DLD1 (cell line): Measurements from ENCODE around the gene NAT14.

Experiments used
- in situ Hi-C: cut with HindIII; loops from 2 replicates; pipeline ENCODE4 v1.10.0; 2017; ENCODE audit warnings: low sequenced_read_pairs

NAT14 gene

DNA sequence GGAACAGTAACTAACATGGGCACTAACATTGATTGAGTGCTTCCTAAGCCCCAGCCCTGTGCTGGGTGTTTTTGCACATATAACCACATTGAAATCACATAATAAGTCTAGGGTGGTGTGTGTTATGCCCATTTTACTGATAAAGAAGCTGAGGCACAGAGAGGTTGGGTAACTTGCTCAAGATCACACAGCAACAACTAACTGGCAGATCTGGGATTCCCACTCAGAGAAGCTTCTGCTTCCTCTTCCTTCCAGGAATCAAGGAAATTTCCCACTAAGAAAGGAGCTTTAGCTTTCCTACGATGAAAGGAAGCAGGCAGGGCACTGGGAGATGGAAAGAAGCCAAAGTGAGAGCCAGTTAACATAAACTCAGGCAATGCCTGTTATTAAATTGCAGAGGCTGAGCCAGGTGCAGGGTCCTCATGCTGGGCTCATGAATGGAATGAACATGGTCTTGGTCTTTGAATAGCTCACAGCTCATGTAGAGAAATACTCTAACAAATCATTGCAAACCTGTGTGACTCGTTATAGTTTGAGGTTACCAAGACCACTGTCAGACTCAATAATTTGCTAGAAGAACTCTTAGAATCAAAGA, 13.4 kb downstream of the NAT14 start:
- in situ Hi-C loops = no loop called here

DNA sequence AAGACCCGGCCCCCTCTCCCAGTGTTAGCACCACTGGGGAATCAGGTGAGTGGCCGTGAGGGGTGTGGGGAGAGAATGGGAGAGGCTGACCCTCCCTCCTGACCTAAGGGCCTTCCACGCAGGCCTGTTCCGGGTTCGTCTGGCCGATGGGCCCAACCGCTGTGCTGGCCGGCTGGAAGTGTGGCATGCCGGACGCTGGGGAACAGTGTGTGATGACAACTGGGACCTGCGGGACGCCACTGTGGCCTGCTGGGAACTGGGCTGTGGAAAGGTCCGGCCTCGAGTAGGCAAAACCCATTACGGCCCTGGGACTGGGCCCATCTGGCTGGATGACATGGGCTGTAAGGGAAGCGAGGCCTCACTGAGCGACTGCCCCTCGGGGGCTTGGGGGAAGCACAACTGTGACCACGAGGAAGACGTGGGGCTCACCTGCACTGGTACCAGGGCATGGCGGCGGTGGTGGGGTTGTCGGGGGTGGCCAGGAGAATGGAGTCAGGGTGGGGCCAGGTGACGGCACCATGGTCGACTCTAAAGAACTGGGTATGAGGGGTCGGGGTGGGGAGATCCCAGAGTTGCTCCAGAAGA, 15.5 kb downstream of the NAT14 start:
- in situ Hi-C loops = no loop called here

DNA sequence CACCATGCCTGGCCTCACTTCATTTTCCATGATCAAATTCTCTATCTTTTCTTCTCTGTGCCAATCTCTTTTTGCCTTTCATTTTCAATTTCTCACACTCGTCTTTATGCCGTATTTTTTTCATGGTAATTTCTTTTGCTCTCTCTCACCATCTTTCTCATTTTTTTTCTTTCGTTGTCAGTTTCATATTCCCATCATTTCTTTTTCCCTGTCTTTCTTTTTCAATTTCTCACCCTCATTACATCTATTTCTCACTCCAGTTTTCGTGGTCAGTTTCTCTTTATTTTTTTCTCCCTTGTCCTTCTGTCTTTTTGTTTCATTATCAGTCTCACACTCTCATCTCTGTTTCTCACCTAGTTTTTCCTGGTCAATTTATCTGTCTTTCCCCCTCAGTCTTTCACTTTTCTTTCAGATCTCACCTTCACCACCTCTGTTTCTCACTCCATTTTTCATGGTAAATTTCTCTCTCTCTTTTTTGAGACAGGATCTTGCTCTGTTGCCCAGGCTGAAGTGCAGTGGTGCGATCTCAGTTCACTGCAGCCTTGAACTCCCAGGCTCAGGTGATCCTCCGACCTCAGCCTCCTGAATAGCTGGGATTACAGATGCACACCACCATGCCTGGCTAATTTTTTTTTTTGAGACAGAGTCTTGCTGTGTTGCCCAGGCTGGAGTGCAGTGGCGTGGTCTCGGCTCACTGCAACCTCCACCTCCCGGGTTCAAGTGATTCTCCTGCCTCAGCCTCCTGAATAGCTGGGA, 17.4 kb downstream of the NAT14 start:
- in situ Hi-C loops = no loop called here

DNA sequence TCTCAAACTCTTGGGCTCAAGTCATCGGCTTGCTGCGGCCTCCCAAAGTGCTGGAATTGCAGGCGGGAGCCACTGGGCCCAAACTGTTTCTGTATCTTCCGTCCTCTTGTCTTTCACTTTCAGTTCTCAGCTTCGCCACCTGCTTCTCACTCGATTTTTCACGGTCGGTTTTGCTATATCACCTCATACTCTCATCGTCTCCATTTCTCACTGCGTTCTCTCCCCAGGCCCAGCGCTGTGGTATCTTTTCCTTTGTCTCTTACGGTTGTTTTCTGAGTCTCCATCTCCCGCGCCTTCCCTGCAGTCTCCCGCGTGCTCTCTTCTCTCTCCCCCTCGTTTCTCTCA, 18.1 kb downstream of the NAT14 start:
- in situ Hi-C loops = no loop called here

DNA sequence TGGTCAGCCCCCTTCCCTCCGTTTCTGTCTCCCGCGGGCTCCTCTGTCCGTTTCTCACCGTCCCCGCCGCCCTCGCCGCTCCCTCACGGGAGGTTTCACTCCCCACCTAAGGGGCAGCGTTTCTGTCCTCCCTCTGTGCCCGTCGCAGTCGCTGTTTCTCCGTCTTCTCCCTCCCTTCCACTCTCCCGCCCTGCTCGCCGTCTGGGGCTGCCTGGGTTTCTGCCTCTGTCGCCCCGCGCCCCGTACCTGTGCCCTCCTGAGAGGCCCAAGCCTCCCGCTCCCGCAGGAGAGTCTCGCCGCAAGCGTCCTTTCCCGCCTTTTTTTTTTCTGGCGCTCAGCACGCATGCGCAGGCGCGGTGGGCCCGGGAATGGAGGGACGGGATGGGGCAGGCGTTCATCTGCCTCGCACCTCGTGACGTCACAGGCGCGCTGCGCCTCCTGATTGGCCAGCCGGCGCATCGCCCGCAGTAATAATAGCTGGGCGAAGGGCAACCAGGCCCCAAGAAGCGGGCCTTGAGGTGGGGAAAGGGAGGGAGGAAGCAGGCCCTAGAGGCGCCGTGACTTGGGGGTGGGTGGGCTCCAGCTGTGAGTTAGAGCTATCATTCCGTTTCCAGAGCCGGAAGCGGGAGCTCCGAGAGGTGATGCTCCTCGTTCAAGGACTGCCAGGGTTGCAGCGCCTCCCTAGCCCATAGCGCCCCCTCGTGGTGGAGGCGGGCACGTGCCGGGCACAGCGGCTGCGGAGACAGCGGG, 18.7 kb downstream of the NAT14 start:
- in situ Hi-C loops = no loop called here

DNA sequence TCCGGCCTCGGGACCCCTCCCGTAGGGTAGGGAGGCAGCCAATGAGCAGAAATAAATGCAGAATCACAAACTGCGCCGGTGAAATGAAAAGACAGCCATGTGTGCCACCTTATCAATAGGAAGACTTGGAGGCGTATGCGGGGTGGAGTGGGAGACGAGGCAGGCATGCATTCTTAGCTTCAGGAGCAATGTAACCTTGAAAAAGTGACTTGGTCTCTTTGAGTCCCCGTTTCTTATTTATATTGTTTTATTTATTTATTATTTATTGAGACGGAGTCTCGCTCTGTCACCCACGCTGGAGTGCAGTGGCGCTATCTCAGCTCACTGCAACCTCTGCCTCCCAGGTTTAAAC, 19.2 kb downstream of the NAT14 start:
- in situ Hi-C loops = no loop called here

DNA sequence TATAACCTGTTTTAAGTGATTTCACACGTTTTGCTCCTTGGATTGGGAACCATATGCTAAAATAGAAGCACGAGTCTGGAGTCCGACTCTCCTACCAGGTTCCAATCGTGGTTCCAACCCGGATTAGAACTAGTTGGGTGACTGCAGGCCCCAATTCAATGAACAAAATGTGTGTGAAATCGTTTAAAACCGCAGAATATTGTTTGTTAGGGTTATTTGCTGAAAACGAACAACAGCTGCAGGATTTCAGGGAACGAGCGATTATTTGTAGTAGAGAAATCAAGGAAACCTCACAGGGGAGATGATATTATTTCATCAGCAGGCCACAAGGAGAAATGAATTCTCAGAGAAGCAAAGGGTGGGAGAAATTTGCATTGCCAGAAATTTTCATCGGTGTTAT, 20.0 kb downstream of the NAT14 start:
- in situ Hi-C loops = no loop called here

DNA sequence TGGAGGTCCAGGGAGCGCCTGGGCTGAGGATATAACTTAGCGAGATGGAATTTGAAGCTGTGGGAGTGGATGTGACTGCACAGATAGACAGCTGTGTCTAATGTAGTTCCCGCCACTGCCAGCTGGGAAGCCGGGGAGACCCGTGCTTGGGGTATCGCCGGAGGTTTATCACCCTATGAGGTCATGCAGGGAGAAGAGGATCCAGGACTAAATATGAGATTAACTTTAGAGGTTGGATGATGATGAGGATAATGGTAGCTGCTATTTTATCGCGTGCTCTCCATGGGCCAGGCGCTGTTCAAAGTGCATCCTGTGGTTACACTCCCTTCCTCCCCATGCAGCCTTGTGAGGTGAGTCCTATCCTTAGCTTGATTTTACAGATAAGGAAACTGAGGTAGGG, 23.1 kb downstream of the NAT14 start:
- in situ Hi-C loops = no loop called here

DNA sequence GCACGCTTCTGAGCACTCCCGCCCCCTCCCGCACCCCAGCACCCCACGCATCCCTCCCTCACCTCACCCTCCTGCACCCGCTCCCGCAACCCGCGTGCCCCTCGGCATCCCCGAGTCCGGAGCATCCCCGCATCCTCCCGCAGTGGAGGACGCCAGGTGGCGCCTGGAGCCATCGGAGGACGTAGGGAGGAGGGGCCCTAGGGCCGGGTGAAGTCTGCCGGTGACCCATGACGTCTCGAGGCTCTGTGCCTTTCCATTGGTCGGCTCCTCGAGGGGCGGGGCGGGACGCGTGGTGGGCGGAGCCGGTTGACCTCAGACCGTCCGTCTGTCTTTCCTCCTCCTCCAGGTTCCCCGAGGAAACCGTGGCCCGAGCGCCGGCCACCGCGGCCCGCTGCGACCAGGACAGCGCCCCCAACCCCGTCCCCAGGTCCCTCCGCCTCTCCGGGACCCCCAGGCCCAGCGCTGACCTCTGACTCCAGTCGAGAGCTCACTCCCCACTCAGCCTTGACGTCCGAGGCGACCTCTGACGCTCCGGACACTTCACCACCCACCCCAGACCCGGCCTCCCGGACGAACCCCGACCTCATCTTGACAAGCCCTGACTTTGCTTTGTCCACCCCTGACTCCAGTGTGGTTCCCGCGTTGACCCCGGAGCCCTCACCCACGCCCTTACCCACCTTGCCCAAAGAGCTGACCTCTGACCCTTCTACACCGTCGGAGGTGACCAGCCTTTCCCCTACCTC, 32.1 kb downstream of the NAT14 start:
- in situ Hi-C loops = no loop called here

DNA sequence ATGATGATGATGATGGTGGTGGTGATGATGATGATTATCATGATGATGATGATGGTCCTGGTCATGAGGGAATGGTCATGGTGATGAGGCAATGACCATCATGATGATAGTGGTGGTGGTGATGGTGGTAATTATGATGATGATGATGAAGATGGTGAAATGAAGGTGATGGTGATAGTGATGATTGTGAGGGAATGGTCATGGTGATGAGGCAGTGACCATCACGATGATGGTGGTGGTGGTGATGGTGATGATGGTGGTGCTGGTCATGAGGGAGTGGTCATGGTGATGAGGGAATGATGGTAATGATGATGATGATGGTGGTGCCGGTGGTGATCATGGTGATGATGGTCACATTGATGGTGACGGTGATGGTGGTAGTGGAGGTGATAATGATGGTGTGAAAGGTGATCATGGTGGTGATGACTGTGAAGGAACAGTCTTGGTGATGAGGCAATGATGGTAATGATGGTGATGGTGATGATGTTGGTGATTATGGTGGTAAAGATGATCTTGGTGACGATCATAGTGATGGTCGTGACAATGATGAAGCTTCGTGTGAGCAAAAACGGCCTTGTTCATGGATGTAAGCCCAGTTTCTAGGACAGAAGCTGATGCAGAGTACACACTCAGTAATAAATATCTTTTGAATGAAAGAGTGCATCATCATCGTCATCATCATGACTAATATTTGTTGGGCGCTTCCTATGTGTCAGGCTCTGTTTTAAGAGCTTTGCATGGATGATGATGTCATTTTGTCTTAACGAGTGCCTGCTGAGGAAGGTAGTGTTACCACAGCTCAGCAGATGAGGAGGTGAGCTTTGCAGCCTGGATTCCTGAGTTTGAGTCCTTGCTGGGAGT, 34.7 kb downstream of the NAT14 start:
- in situ Hi-C loops = no loop called here

DNA sequence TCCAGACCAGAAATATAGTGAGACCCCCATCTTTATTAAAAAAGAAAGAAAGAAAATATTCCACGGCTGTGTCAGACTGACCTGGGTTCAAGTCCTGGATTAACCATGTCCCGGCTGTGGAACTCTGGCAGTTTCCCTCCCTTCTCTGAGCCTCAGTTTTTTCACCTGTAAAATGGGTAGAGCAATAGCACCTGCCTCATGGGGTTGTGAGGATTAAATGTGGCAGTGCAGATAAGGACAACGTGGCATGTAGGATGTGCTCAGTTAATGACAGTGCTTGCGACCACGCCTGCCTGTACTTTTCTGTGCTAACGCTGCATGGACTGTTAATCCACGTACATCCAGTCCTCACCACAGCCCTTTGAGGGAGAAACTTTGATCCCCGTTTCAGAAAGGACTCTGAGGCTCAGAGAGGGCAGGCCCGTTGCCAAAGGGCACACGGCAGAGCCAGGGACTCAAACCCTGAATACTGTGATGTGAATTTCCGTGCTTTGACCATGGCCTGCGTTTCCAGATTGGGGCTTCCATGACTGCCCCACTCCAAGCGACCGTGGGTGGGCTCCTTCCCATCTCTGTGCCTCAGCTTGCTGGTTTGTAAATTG, 35.8 kb downstream of the NAT14 start:
- in situ Hi-C loops = no loop called here

DNA sequence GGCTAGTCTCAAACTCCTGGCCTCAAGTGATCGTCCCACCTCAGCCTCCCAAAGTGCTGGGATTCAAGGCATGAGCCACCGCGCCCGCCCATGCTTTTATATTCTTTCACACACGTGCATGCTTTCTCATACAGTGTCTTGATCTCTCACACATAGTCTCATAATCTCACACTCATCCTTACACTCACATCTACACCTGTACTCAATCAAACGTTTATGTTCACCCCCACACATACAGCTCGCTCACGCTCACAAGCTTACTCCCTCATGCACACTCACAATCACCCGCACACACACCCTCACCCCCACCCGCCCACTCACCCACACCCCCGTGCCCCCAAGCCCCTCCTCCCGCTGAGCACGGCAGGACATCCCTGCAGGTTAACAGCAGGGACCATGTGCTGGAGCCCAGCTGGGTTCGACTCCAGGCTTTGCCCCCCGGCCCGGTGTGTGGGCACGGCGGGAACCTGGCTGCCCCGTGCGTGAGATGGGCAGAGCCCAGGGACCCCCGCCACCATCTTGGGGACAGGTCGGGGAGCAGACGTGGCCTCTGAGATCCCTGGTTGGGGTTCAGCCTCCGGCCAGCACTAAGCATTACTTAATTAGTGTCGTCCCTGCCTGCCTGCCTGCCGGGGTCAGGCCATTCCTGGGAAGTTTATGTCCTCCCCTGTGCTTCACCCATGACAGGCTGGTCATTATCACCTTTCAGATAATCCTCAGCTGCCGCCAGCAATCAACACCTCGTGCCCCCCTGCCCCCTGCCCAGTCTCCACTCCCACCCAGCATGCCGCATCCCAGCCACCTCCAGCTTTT, 40.5 kb downstream of the NAT14 start:
- in situ Hi-C loops = loop anchor here (5.0 kb wide), 1 partner anchor 97 kb away; the partner anchor contains the start of gene ZNF784

DNA sequence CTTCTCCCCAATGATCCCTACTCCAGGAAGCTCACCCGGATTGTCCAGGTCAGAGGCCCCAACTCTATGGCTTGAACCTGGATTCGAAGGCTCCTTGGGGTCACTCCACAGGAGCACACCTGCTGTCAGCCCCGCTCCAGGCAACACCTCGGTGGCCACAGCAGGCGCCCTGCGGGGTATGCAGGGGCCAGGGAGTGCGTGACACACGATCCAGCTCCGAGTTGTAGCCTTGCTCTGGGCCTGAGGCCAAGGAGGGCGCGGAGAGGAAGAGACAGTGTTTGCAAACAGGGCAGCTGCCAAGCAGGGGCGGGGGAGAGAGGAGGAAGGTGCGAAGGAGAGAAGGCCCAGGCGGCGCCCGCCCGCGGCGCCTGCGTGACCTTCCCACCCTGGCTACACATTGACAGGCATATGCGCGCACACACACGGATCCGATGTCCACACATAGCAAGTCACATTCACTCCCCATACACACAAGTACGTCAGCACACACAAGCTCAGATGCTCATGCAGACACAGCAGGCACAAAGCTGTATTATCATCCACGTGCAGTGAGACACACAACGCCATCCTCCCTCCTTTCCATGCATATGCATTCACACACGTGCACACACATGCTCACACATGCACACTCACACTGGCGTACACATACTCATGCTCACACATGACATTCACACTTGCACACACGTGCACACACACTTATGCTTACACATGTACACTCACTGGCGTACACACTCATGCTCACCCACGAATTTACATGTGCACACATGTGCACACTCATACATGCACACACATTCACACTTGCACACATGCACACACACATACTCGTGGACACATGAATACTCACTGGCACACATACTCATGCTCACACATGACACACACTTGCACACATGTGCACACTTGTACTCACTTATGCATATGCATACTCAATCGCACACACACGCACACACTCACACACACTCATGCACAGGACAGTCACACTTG, 41.5 kb downstream of the NAT14 start:
- in situ Hi-C loops = loop anchor here (5.0 kb wide), 1 partner anchor 96 kb away; the partner anchor contains the start of gene ZNF784

DNA sequence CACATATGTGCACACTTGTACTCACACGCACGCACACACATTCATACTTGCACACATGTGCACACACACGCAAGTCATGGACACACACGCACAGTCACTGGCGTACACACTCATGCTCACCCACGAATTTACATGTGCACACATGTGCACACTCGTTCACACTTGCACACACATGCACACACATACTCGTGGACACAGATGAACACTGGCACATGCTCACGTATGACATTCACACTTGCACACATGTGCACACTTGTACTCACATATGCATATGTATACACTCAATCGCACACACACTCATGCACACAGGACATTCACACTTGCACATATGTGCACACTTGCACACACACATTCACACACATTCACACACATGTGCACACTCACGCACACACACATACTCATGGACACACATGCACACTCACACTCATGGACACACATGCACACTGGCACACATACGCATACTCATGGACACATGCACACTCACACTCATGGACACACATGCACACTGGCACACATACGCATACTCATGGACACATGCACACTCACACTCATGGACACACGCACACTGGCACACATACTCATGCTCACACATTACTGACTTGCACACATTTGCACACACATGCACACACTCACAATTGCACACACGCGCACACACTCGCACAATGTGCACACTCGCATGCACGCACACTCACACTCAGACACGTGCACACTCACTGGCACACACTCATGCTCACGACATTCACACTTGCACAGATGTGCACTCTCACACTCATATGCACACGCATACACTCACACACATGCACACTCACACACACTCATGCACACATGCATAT, 42.4 kb downstream of the NAT14 start:
- in situ Hi-C loops = loop anchor here (5.0 kb wide), 1 partner anchor 95 kb away; the partner anchor contains the start of gene ZNF784

DNA sequence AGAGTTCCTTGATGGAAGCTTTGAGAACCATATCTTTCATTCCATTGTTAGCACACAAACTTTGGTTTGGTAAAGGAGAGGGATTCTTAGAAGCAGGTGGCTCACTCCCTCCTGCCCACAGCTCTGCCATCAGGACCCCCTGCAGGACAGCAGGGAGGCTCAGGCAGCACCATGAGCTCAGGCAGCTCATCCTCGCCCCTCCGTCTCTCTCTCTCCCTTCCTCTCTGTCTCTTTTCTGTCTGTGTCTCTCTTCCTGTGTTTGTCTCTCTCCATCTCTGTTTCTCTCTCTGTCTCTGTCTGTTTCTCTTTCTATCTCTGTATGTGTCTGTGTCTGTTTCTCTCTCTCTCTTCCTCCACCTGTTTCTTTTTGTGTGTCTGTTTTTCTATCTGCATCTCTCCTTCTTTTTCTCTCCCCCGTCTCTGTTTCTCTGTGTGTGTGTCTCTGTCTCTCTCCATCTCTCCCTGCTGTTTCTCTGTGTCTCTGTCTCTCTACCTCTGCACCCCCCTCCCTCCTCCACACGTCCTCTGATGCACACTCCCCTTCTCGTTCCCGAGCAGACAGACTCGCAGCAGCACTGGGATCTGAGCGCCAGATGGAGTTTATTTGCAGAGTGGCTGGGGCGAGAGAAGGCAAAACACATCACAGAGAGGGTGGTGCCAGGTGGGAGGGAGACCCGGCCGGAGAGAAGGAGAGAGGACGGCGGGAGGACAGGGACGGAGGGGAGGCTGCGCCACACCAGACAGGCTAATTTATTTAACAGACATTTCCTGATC, 43.2 kb downstream of the NAT14 start:
- in situ Hi-C loops = loop anchor here (5.0 kb wide), 1 partner anchor 94 kb away; the partner anchor contains the start of gene ZNF784
